K562 (cell line): ENCODE results near the gene CAST. TPM values are rescaled to one million over a fixed set of nuclear protein-coding genes. Genes with fewer than 3 reads are reported as not detected.

ENCODE experiments used
- ATAC-seq: fragments of 200-7000 bp; cut with Tn5 transposase; 3 replicates; pipeline ENCODE4 v1.9.1; 2020; ENCODE audit warnings: moderate library complexity
- BruUV-seq: library from RNA; stranded (reverse); fragments of 400-500 nt; replicated peaks from 2 replicates; lab custom pipeline; 2021; lab: Mats Ljungman, UMichigan
- CTCF ChIA-PET: fragments of 300-600 bp; formaldehyde crosslinking; extraction: SDS; loops from one replicate; lab custom pipeline; 2021; ENCODE audit warnings: low intra/inter-chr PET ratio; lab: Yijun Ruan, JAX
- POLR2A ChIA-PET: fragments of 300-600, 350-650 bp; sonication (Branson Sonifier 250); formaldehyde crosslinking; extraction: SDS; loops from one replicate; lab custom pipeline; 2021; ENCODE audit warnings: antibody characterized with exemption, inconsistent platforms; lab: Yijun Ruan, JAX
- DNase-seq, 4 experiments: peaks; one replicate each; pipeline versions ENCODE4 v3.0.0 to v3.0.0-alpha.2; 2011 to 2018; ENCODE audit warnings: low spot score in 3 of 4, mixed read lengths in 3 of 4; ENCODE audit errors: extremely low read depth in 1 of 4
- FAIRE-seq: peaks from 2 replicates; lab custom pipeline; 2011; peaks lifted over from hg19 to GRCh38; lab: Jason Lieb, UNC
- H2AFZ ChIP-seq: 2 replicates; pipeline ENCODE4 v1.6.0; 2011; ENCODE audit warnings: low read depth, low read length, control low read depth, inconsistent platforms
- H3K27ac ChIP-seq: fragments of 200-600 bp; 3 replicates; pipeline ENCODE4 v1.8.0; 2011; ENCODE audit warnings: low read depth, mild to moderate bottlenecking, control low read depth, inconsistent platforms, low read length, moderate library complexity, mixed read lengths; ENCODE audit errors: extremely low read depth
- H3K27me3 ChIP-seq, 2 experiments: fragments of 300-600 bp in 1 of 2; 2 replicates in 1 of 2; 3 replicates in 1 of 2; pipeline versions ENCODE4 v1.6.0 to v1.8.0; 2011; ENCODE audit warnings: inconsistent platforms in 2 of 2, low read length in 2 of 2, mild to moderate bottlenecking in 1 of 2, mixed read lengths in 1 of 2, moderate library complexity in 1 of 2; ENCODE audit not compliant: control insufficient read depth in 2 of 2, insufficient read depth in 2 of 2
- H3K36me3 ChIP-seq: fragments of 300-600 bp; 3 replicates; pipeline ENCODE4 v1.8.0; 2011; ENCODE audit warnings: mild to moderate bottlenecking, low read length, inconsistent platforms; ENCODE audit not compliant: control insufficient read depth, insufficient read depth
- H3K4me1 ChIP-seq, 2 experiments: fragments of 200-600 bp in 1 of 2; replicated peaks in 1 of 2; 2 replicates in 1 of 2; 3 replicates in 1 of 2; pipeline versions ENCODE4 v1.5.1 to v1.8.0; 2011; ENCODE audit warnings: inconsistent platforms in 2 of 2, low read length in 2 of 2, mild to moderate bottlenecking in 1 of 2, mixed read lengths in 1 of 2, moderate library complexity in 1 of 2; ENCODE audit not compliant: control insufficient read depth in 2 of 2, insufficient read depth in 2 of 2
- H3K4me2 ChIP-seq: 2 replicates; pipeline ENCODE4 v1.6.1; 2011; ENCODE audit warnings: low read length, control low read depth, inconsistent platforms, mixed read lengths; ENCODE audit not compliant: insufficient read depth
- H3K4me3 ChIP-seq: fragments of 200-600 bp; sonication (generic), shearing (Covaris generic); 2 replicates; pipeline ENCODE4 v1.5.1; 2016; ENCODE audit warnings: control low read depth, inconsistent platforms
- H3K79me2 ChIP-seq: fragments of 200-600 bp; 3 replicates; pipeline ENCODE4 v1.8.0; 2011; ENCODE audit warnings: low read length, inconsistent platforms; ENCODE audit not compliant: control insufficient read depth, insufficient read depth
- H3K9ac ChIP-seq, 2 experiments: 2 replicates each; pipeline versions ENCODE4 v1.6.0 to v1.6.1; 2011; ENCODE audit warnings: low read depth in 2 of 2, low read length in 2 of 2, control low read depth in 1 of 2, inconsistent platforms in 1 of 2, mild to moderate bottlenecking in 1 of 2, mixed read lengths in 1 of 2; ENCODE audit not compliant: insufficient read depth in 1 of 2
- H3K9me1 ChIP-seq: one replicate; pipeline ENCODE4 v1.6.0; 2011; ENCODE audit warnings: inconsistent platforms, mild to moderate bottlenecking, low read length, moderate library complexity; ENCODE audit not compliant: control insufficient read depth, insufficient read depth
- H3K9me3 ChIP-seq: replicated peaks from 2 replicates; pipeline ENCODE4 v1.5.1; 2011; ENCODE audit warnings: low read depth, low read length, inconsistent platforms; ENCODE audit not compliant: control insufficient read depth, insufficient read depth
- H4K20me1 ChIP-seq: replicated peaks from 2 replicates; pipeline ENCODE4 v1.6.1; 2011; ENCODE audit warnings: low read length, inconsistent platforms, mixed read lengths; ENCODE audit not compliant: control insufficient read depth, insufficient read depth
- GTF2A2 ChIP-seq: IDR thresholded peaks from 2 replicates; pipeline ENCODE4 v1.6.1; 2016; ENCODE audit warnings: mild to moderate bottlenecking, missing genetic modification characterization, missing compliant biosample characterization
- HNRNPL ChIP-seq: fragments of 200-400 bp; formaldehyde crosslinking; IDR thresholded peaks from 2 replicates; pipeline ENCODE4 v1.6.1; 2017; ENCODE audit warnings: low read depth, mild to moderate bottlenecking, low read length
- IFI16 ChIP-seq: fragments of 250-450 bp; sonication (Bioruptor Pico); IDR thresholded peaks from 2 replicates; pipeline ENCODE4 v2.1.2; 2022; ENCODE audit warnings: mild to moderate bottlenecking, inconsistent platforms
- KLF6 ChIP-seq: fragments of 250-450 bp; sonication (Bioruptor Pico); IDR thresholded peaks from 2 replicates; pipeline ENCODE4 v1.4.0; 2020; ENCODE audit warnings: mild to moderate bottlenecking, moderate library complexity, borderline replicate concordance
- STAG1 ChIP-seq: sonication (generic); formaldehyde crosslinking; IDR thresholded peaks from 2 replicates; pipeline ENCODE4 v1.5.0; 2020; ENCODE audit warnings: missing genetic modification reagents, borderline replicate concordance
- TEAD1 ChIP-seq, 2 experiments: fragments of 450-650 bp in 1 of 2; sonication (generic) in 1 of 2; formaldehyde crosslinking; IDR thresholded peaks; 2 replicates each; pipeline versions ENCODE4 v1.4.0 to v1.8.0; 2020 to 2022; ENCODE audit warnings: mild to moderate bottlenecking in 2 of 2, missing genetic modification reagents in 1 of 2
- TSC22D4 ChIP-seq: fragments of 450-650 bp; IDR thresholded peaks from 2 replicates; pipeline ENCODE4 v1.6.1; 2016; ENCODE audit warnings: missing genetic modification characterization, missing biosample characterization, control low read depth
- ZBTB8A ChIP-seq: fragments of 450-650 bp; IDR thresholded peaks from 2 replicates; pipeline ENCODE4 v1.6.1; 2018; ENCODE audit warnings: mild to moderate bottlenecking, moderate library complexity; ENCODE audit not compliant: partially characterized antibody
- ZNF436 ChIP-seq: fragments of 250-450, 450-650 bp; sonication (Bioruptor Pico); formaldehyde crosslinking; IDR thresholded peaks from 2 replicates; pipeline ENCODE4 v1.7.0; 2020; ENCODE audit warnings: mild to moderate bottlenecking
- WGBS: fragments of 100-300 bp; shearing (Covaris generic); methylation state at CpG from one replicate; pipeline ENCODE4 v1.1.6; 2016; ENCODE audit warnings: low coverage, mixed read lengths; ENCODE audit not compliant: insufficient coverage; ENCODE audit errors: missing lambda C conversion rate; 5-methylcytosine and 5-hydroxymethylcytosine counted together
- in situ Hi-C: fragments of 300-500 bp; cut with MboI; formaldehyde crosslinking; loops from 4 replicates; pipeline ENCODE4 v1.15.0; 2018; ENCODE audit warnings: inconsistent platforms, mixed read lengths
- intact Hi-C: fragments of 100-400 bp; cut with micrococcal nuclease; formaldehyde crosslinking; loops from 2 replicates; pipeline ENCODE4 v1.14.2; 2022
- polyA plus RNA-seq, 8 experiments: library from polyadenylated mRNA; depleted of rRNA in 4 of 8; stranded (reverse) in 5 of 8; unstranded in 3 of 8; fragments of >200 nt; fragmentation: Nextera tagmentation in 2 of 8; fragmentation: Illumina TruSeq in 1 of 8; extraction: Ambion mirVana in 2 of 8; extraction: Trizol in 1 of 8; gene quantifications; 2 replicates each; pipeline versions ENCODE4 v1.2.1 to v1.2.3, GENCODE V29; 2011 to 2014; ENCODE audit warnings: inconsistent platforms in 1 of 8, missing spikeins in 1 of 8
- total RNA-seq, 7 experiments: library from RNA; depleted of rRNA in 6 of 7; stranded (reverse); fragments of >200 nt in 6 of 7; fragmentation: Illumina TruSeq in 2 of 7; extraction: Trizol in 2 of 7; gene quantifications; 2 replicates each; pipeline versions ENCODE4 v1.2.1 to v1.2.3, GENCODE V29; 2011 to 2021; ENCODE audit warnings: low replicate concordance in 1 of 7
- TF ChIP-seq, protein P1 (sequence below), 2 experiments: fragments of 450-650 bp in 1 of 2; sonication (generic) in 1 of 2; formaldehyde crosslinking in 1 of 2; IDR thresholded peaks in 1 of 2; conservative IDR thresholded peaks in 1 of 2; 2 replicates each; pipeline versions ENCODE4 v1.6.1 to v1.8.1; 2016 to 2023; ENCODE audit warnings: mild to moderate bottlenecking in 2 of 2, moderate library complexity in 2 of 2, inconsistent platforms in 1 of 2, missing genetic modification reagents in 1 of 2
- TF ChIP-seq, protein P2 (sequence below): fragments of 250-450 bp; sonication (Bioruptor Pico); IDR thresholded peaks from 2 replicates; pipeline ENCODE4 v1.4.0; 2020
- TF ChIP-seq, protein P3 (sequence below): fragments of 450-650 bp; formaldehyde crosslinking; conservative IDR thresholded peaks from 2 replicates; pipeline ENCODE4 v1.4.0; 2022; ENCODE audit warnings: mild to moderate bottlenecking, missing genetic modification characterization

The CAST gene
- total and polyA plus RNA-seq, 9 of the 15 experiments (the other 6 are each of a cell fraction or from before 2014, with no cell fraction given) = 55.5 to 136 (median 86.1) TPM

DNA sequence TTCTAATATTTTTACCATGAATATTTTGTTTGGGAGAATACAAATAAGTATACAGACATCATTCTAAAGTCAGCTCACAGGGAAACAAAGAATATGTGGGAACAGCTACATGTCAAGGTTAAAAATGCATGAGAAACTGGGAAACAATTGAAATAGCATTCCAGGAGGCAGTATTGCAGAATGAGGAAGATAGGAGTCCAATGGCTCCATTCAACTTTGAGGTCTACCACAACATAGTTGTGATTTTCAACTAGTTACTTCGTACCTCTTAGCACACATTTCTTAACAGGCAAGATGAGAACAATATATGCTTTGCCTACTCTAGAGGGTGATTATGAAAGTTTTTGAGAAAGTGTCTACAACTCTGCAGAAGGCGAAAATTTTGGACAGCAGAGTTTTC is 35.2 kb upstream of the CAST start:
- no peaks in the 10 kb centered on the region for H4K20me1 ChIP-seq
- WGBS = 0% methylated on average over 2 of the region's 2 CpGs
- H3K9me3 ChIP-seq = no peaks in the 10 kb centered on the region
- no peaks in the 10 kb centered on the region for H3K36me3 ChIP-seq
- ChIA-PET CTCF (no interaction called here), POLR2A (no interaction called here)
- intact Hi-C loops (no loop called here), in situ Hi-C loops (no loop called here)
- no peak for FAIRE-seq
- H3K27me3 ChIP-seq = peaks cover 3 to 9% of the 10 kb centered on the region in 2 experiments; a peak in 2 of 5 replicates
- H3K27ac ChIP-seq = no peak overlapping the region
- no peak for TF ChIP-seq ZBTB8A
- no peak for TF ChIP-seq TSC22D4 (tag)
- no peak for TF ChIP-seq IFI16 (CRISPR knock-in tag)
- no peak for TF ChIP-seq STAG1
- TF ChIP-seq ZNF436 (CRISPR knock-in tag) = no peak
- TF ChIP-seq KLF6 (CRISPR knock-in tag) = no peak
- TF ChIP-seq, protein P1, sequence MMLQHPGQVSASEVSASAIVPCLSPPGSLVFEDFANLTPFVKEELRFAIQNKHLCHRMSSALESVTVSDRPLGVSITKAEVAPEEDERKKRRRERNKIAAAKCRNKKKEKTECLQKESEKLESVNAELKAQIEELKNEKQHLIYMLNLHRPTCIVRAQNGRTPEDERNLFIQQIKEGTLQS (IDR thresholded peaks at IDR 0.05) = no peak
- TF ChIP-seq, protein P1 (CRISPR knock-in tag; conservative IDR thresholded peaks at IDR 0.05) = no peak
- TF ChIP-seq, protein P2, sequence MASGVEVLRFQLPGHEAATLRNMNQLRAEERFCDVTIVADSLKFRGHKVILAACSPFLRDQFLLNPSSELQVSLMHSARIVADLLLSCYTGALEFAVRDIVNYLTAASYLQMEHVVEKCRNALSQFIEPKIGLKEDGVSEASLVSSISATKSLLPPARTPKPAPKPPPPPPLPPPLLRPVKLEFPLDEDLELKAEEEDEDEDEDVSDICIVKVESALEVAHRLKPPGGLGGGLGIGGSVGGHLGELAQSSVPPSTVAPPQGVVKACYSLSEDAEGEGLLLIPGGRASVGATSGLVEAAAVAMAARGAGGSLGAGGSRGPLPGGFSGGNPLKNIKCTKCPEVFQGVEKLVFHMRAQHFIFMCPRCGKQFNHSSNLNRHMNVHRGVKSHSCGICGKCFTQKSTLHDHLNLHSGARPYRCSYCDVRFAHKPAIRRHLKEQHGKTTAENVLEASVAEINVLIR (CRISPR knock-in tag) = no peak
- TF ChIP-seq TEAD1 (CRISPR knock-in tag; IDR thresholded peaks at IDR 0.05) = no peak
- TF ChIP-seq HNRNPL = no peak
- TF ChIP-seq GTF2A2 (tag) = no peak
- TF ChIP-seq, protein P3, sequence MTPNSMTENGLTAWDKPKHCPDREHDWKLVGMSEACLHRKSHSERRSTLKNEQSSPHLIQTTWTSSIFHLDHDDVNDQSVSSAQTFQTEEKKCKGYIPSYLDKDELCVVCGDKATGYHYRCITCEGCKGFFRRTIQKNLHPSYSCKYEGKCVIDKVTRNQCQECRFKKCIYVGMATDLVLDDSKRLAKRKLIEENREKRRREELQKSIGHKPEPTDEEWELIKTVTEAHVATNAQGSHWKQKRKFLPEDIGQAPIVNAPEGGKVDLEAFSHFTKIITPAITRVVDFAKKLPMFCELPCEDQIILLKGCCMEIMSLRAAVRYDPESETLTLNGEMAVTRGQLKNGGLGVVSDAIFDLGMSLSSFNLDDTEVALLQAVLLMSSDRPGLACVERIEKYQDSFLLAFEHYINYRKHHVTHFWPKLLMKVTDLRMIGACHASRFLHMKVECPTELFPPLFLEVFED (CRISPR knock-in tag) = no peak
- no peaks in the 10 kb centered on the region for H3K79me2 ChIP-seq
- no peak for DNase-seq
- H2AFZ ChIP-seq = no peak overlapping the region
- no peak overlapping the region for H3K4me3 ChIP-seq
- no peaks in the 10 kb centered on the region for H3K9me1 ChIP-seq
- ATAC-seq = no peak
- BruUV-seq = no TSS peak
- H3K4me2 ChIP-seq = no peak overlapping the region
- no peaks in the 10 kb centered on the region for H3K4me1 ChIP-seq
- H3K9ac ChIP-seq = no peak overlapping the region
